HG03521 (cell line): ENCODE results near the gene PRR7.

ENCODE experiments used
- ATAC-seq: cut with Tn5 transposase; IDR thresholded peaks from one replicate; pipeline ENCODE4 v1.9.1; 2021; ENCODE audit warnings: mild to moderate bottlenecking, moderate library complexity; ENCODE audit not compliant: unreplicated experiment

PRR7 gene

DNA sequence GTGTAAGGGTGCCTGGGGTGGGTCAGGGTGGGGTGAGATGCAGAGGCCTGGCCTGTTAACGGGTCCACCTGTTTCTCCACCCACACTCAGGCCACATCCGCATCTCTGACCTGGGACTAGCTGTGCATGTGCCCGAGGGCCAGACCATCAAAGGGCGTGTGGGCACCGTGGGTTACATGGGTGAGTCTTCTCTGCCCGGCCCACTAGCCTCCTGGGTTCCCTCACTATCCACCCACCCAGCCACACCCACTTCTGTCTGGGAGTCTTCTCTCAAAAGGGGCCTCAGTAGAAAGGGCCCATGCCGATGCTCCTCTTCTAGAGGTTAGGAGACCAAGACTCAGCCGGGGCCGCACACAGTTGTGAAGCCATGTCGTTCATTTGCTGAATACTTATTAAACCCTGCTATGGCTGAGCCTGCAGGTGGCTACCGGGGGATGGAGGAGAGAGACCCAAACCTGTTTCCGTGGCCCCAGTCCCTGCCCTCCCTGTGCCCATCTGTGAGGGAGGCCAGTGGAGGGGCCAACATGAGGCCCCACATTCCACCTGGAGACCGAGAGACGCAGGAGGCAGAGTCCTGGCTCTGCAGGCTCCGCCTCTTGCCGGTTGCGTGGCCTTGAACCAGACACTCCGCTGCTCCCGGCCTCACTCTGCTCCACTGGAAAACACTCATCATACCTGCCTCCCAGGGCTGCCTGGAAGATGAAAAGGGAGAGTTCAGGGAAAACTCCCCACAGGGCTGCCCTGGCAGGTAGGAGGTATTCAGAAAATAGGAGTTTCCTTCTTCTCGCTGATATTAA is 11.5 kb upstream of the PRR7 start:
- ATAC-seq = no peak

DNA sequence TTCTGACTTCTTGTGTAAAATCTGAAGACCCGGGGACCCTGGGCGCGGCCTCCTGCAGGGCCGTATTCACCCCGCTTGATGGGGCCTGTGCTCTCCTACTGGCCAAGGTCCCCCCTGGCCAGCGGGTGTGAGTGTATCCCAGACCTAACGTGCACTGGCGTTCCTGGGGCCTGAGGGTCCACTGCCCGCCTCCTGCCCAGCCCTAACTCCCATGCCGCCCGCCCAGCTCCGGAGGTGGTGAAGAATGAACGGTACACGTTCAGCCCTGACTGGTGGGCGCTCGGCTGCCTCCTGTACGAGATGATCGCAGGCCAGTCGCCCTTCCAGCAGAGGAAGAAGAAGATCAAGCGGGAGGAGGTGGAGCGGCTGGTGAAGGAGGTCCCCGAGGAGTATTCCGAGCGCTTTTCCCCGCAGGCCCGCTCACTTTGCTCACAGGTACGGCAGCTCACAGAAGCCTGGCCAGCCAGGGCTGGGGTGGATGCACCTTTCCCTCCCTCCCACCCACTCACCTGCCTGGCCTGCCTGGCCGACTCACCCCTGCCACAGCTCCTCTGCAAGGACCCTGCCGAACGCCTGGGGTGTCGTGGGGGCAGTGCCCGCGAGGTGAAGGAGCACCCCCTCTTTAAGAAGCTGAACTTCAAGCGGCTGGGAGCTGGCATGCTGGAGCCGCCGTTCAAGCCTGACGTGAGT is 10.6 kb upstream of the PRR7 start:
- ATAC-seq = no peak

DNA sequence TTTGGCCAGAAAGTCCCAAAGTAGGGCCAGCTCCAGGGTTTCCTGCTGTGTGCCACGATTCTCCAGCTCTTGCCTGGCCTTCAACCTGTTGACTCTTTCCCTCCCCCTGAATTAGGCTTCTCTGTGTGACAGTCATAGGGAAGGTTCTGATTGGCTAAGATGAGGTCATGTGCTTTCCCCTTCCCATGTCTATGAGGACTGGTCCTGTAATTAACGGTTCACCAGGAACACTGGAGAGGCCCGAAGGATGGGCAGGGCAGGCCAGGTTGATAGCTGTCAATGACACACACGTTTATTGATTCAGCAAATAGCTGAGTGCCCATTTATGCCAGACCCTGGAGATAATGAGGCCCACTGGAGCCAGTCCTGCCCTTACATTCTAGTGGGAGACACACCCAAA is 9.0 kb upstream of the PRR7 start:
- no peak for ATAC-seq

DNA sequence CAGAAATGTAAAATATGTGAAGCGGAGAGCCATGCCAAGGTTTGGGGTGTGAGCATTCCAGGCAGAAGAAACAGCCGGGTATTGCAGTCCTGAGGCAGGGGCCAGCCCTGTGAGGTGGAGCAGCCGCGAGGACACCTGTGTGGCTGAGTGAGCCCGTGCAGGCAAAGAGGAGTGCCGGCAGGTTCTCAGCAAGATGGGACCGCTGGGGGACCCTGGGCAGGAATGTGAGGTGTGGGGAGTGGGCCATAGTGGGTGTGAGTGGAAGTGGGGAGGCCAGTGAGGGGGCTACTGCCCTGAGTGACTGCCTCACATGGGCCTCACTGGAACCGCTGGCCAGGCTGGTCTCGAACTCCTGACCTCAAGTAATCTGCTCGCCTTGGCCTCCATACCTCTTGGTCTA is 8.1 kb upstream of the PRR7 start:
- no peak for ATAC-seq

DNA sequence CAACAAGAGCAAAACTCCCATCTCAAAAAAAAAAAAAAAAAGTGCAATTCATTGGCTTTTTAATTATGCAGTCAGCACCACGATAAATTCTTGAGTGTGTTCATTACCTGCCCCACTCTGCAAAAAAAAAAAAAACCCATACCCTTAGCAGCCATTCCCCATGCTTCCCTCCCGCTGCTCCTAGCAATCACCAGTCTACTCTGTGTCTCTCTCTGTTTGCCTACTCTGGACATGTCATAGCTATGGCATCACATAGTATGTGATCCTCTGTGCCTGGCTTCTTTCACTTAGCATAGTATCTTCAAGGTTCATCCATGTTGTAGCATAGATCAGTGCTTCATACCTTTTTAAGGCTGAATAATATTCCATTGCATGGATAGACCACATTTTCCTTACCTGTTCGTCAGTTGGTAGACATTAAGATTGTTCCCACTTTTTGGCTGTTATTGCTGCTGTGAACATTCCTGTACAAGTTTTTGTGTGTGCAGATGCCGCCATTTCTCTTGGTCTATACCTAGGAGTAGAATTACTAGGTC is 7.0 kb upstream of the PRR7 start:
- no peak for ATAC-seq

DNA sequence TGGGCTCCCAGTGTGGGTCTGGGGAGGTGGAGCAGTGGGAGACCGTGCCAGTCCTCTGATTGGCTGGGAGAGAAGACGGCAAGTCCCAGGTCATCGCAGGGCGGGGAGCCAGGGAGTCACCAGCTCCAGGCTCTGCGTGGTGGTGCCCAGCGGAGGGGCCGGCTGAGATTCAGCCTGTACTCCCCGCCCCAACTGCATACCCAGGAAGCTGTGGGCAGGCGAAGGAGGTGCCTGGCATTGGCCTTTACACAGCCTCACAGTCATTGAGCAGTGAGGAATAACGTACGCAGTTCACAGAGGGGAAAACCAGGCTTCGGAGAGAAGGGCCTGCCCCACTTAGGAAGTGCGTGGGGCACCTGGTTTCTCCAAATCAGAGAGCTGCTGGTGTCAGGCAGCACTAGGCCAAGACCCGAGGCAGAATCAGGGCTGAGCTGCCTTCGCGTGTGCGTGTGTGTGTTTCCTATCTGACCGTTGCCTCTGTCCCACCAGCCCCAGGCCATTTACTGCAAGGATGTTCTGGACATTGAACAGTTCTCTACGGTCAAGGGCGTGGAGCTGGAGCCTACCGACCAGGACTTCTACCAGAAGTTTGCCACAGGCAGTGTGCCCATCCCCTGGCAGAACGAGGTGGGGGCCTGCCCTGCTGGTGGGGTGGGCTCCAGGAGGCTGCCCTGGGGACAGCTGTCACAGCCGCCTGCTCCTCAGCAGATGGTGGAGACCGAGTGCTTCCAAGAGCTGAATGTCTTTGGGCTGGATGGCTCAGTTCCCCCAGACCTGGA is 6.2 kb upstream of the PRR7 start:
- ATAC-seq = no peak

DNA sequence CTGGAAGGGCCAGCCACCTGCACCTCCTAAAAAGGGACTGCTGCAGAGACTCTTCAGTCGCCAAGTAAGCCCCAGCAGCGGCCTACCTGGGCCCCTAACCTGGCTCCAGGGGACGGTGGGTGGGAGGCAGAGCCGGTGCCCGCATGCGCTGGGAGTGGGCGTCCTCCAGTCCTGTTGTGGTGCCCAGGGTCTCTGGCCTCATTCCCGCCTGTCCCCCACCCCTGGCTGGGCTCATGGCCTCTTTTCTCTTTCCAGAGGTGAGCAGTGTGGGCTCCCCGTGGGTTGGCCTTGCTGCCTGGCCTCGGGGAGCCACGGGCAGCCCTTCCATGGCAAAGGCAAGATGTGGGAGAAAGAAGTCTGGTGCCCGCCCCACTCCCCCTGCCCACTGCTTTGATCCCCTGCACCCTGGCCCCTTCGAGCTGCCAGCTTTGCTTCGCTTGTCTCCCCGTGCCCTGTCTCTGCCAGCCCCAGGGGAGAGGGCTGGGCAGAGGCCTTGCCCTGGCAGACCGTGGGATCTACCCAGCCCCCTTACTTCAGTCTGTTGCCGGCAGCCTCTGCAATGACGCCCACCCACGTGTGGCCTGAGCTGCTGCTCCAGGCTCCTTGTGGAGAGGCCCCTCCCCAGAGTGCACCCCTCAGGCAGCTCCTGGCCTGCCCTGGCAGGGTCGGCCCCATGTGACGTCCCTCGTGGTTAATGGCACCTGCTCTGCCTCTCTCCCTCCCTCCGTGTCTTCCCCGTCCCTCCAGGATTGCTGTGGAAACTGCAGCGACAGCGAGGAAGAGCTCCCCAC is 5.4 kb upstream of the PRR7 start:
- ATAC-seq = no peak

DNA sequence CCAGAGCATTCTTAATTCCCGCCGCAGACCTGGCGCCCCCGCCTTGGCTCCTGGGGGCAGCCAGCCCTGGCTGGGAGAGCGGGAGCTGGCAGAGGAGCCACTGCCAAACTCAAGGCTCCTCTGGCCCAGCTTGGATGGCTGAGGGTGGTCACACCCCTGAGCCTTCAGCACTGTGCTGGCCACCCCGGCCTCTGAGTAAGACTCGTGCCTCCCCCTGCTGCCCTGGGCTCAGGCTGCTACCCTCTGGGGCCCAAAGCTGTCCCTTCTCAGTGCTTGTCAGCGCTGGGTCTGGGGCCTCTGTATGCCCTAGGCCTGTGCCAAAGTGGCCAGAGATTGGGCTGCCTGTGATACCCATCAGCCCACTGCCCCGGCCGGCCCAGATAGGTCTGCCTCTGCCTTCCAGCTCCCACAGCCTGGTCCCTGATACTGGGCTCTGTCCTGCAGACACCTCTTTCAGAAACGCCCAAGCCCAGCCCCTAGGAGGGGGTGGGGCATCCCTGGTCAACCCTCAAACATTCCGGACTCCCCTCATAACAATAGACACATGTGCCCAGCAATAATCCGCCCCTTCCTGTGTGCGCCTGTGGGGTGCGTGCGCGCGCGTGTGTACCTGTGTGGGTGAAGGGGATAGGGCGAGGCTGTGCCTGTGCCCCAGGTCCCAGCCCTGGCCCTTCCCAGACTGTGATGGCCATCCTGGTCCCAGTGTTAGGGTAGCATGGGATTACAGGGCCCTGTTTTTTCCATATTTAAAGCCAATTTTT is 4.4 kb upstream of the PRR7 start:
- ATAC-seq = no peak

DNA sequence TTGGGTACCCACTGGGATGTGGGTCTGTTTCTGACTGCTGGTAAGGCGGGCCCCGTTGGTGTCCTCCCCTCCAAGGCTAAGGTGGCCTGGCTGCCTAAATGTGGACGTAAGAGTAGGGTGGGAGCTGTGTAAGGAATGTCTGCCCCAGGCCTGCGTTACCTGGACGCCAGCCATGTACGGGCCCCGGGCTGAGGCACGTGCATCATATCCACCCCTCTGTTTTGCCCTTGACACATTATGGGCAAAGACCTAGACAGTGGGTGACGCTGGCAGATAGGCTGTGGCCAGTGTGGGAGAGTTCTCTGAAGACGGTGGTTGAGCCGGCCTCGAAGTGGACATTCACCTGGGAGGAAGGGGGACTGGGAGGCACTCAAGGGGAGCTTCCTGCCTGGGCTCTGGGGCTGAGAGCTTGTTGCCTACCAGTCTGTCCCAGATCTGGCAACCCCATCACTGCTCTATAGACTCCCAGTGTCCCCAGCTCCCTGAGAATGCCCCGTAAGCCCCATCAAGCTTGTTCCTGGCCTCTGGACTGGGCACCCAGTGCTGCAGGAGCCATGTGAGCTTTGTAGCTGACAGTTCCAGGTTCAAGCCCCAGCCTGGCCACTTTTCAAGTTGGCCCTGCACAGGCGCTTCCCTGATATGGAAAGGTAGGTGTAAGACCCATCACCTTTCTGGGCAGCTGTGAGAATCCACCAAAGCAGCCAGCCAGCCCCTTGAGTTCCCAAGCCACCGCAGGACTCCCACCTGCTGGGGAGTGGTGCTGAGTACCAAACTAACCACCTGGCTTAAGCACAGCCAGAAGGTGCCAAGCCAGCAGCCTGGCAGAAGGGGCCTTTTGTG is 3.2 kb upstream of the PRR7 start:
- no peak for ATAC-seq

DNA sequence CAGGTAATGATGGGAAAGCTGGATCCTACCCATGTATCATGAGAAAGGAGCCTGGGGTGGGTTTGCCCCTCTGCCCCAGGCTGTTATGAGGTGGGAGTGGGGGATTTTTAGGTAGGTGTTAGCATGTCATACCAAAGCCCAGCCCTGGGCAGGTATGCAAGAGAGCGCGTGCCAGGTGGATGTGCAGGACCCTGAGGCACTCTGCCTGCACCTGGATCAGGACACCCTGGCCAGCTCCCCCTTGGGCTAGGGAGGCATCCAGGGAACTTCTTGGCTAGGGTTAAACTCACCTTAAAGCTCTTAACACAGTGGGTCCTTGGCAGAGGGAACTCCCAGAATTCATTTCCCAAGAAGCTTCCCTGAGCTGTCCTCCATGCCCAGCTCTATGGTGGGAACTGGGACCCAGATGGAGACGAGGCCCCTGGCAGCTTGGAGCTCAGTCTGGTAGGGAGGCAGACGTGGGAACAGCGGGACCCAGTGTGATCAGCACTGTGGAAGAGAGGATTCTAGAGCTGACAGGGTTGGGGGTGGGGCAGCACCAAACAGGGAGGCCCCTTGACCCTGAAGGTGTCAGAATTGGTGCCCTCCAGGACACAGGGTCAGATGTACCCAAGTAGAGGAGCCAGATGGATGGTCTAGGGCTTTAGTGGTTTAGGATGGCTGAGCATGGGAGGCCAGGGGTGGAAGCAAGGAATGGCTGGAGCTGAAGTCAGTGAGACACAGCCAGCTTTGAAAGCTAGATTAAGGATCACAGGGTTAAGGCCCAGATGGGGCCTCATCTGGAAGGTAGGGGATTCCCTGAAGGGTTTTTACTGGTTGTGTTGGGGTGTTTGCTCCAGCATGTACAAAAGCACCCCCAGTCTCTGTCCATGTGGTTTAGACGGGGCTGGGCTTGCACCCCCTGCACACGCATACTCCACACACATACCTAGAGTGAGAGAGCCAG is 2.2 kb upstream of the PRR7 start:
- no peak for ATAC-seq

DNA sequence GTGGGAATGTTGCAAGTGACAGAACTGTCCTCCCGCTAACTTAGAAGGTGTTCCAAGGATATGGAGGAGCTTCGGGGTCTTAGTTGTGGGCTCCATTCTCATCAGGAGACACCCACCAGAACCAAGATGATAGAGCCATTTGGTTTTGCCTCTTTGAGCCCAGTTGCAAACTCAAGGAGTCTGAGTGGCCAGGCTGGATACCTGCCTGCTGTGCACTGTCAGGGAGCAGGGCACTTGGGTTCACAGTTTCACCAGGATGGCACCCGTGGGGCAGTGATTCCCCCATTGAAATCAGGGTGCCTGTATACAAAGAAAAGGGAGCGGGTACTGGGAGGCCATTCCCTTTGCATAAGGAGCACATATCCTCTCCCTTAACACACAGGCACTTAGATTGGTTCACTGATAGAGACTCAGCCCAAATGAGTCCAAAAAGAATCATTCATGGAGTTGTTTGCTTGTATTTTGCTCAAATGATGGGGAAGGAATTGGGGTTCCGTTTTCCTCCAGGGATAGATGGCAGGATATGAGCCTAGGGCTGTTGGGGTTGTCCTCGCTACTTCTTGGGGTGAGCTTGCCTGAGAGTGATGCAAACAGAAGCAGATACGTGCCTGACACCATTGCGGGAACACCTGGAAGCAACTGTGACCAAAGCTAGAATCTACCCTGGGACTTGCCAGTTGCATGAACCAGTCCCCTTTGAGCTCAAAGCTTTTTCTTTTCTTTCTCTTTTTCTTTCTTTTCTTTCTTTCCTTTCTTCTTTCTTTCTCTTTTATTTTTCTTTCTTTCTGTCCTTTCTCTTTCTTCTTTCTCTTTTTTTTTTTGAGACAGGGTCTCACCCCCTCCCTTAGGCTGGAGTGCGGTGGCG is 1.3 kb upstream of the PRR7 start:
- ATAC-seq = no peak

DNA sequence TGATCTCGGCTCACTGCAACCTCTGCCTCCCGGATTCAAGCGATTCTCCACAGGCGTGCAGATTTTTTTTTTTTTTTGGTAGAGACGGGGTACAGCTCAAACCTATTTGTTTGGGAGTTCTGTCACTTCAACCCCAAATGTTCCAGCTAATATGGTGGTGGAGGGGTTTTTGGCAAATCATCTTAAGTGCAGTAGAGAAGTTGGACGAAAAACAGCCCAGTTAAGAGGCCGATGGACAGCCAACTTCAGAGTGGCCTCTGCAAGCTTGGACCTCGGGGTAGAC is 756 bp upstream of the PRR7 start:
- no peak for ATAC-seq

DNA sequence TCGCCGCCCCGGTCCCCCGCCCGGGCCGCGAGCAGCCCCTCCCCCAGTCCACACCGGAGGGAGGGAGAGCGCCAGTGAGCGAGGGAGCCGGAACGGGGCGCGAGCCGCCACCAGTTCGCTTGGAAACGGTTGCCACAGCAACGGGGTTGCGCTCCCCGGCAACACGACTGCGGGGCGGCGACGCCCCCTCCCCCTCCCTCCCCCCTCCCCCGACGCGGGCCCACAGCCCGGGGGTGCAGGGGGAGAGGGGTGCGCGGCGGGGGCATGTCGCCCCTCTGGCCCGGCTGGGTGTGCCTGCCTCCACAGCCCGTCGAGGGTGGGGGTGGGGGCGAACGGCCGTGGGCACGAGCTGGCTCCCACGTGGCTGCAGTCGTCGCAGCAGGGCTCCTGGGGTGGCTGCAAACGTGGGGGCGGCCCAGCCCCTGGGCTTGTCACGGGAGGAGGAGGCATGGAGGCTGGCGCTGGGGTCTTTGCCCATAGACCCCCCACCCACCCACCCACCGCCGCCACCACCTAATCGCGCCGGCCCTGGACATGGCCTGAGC is 524 bp downstream of the PRR7 start:
- ATAC-seq = peak; percentile 40

DNA sequence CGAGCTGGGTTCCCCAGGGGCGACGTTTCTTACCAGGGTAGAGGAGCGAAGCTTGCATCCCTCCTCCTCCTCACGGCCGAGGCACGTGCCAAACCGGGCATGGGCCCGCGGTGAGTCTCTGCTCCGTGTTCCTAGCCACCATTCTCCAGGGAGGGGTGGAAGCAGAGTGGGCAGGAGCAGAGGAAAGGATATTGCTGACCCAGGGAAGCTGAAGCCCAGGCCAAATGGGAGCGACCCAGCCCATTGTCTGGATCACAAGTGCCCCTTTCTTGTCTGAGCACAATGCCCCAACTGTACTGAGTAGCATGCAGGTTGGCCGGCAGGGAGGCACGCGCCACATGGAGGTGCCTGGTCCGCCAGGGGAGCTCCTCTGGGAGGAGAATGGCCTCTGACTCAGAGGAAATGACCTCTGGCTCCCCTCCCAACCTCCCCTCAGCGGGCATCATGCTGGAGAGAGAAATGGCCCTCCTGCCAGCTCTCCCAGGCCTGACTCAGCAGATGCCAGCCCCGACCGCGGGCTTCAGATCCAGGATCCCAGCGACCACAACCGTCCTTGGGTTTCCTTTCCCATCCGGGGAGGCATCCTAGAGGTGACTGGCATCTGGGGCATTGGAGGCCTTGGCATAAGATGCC is 1.1 kb downstream of the PRR7 start:
- ATAC-seq = no peak

DNA sequence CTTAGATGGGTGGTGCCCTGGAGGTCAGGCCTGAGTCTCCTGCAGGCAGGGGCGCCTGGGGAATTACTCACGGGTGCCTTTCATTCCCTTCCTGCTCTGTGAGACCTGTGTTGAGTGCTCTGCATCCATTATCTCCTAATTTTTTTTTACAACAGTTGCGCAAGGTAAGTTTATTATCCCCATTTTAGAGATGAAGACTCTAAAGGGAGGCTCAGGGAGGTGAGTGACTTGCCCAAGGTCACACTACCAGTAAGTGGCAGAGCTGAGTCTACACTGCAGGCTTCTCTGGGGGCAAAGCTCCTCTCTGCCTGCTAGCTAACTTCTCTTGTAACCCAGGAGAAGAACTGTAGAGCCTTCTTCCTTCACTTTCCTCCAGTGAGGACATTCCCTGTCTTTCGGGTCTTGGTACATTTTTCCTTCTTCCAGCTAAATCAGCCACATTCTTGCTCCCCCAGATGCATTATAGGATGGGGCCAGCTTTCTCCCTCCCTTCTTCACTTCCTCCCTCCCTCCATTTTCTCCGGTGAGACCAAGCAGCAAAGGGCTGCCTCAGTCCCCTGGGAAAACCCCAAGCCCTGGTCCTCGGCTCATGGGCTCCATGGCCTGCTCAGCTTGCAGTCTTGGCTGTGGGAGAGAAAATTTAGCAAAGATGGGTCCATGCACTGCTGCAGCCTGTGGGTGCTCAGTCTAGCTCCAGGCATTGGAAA is 1.8 kb downstream of the PRR7 start:
- no peak for ATAC-seq
